Measurements from ENCODE around the gene SLC29A3. TPM values are rescaled to one million over a fixed set of nuclear protein-coding genes. Genes with fewer than 3 reads are reported as not detected.

Gene SLC29A3
- total RNA-seq, 4 donors from 2014 or later = 0.87 to 3.1 (median 2.3) TPM

GRCh38 chr10:71344993-71345480, 26.0 kb downstream of the SLC29A3 start:
- Histone ChIP-seq H3K36me3 (peaks cover 0 to 2% (median 0%) of the 10 kb centered on the region in 3 donors), H3K4me1 (peaks cover 0 to 22% (median 0%) of the 10 kb centered on the region in 3 donors), H3K4me3 (no peak overlapping the region), H3K9me3 (no peaks in the 10 kb centered on the region), H3K27ac (no peak overlapping the region), H3K27me3 (no peaks in the 10 kb centered on the region)
- WGBS, 2 donors = 52 to 81% methylated on average over 2 to 3 of the region's 3 CpGs
- no peak for DNase-seq
- intact Hi-C loops (cut with DNase I) = no loop called here
- TF ChIP-seq POLR2A (IDR thresholded peaks at IDR 0.05) (no peak), CTCF (IDR thresholded peaks at IDR 0.05) (no peak)

- Histone ChIP-seq H3K9me3 (no peaks in the 10 kb centered on the region), H3K36me3 (no peaks in the 10 kb centered on the region), H3K4me3 (no peak overlapping the region), H3K4me1 (peaks cover 0 to 20% (median 0%) of the 10 kb centered on the region in 3 donors), H3K27me3 (no peaks in the 10 kb centered on the region), H3K27ac (no peak overlapping the region)
- DNase-seq = no peak
- 78 to 80% methylated on average over 8 to 9 of the region's 10 CpGs for WGBS, 2 donors
- intact Hi-C loops (cut with DNase I) = no loop called here
- no peak for TF ChIP-seq CTCF (IDR thresholded peaks at IDR 0.05)
- no peak for TF ChIP-seq POLR2A (IDR thresholded peaks at IDR 0.05)
These were observed 26.6 kb downstream of the SLC29A3 start for GRCh38 chr10:71345694-71346093.

- Histone ChIP-seq H3K9me3 (no peaks in the 10 kb centered on the region), H3K27me3 (no peaks in the 10 kb centered on the region), H3K4me3 (no peak overlapping the region), H3K27ac (no peak overlapping the region), H3K36me3 (no peaks in the 10 kb centered on the region), H3K4me1 (peaks cover 0 to 24% (median 0%) of the 10 kb centered on the region in 3 donors)
- TF ChIP-seq CTCF (IDR thresholded peaks at IDR 0.05) = no peak
- no peak for TF ChIP-seq POLR2A (IDR thresholded peaks at IDR 0.05)
- no peak for DNase-seq
- intact Hi-C loops (cut with DNase I) = no loop called here
- WGBS, 2 donors = no CpG with 5 or more reads among the region's 3 CpGs
These were observed 27.7 kb downstream of the SLC29A3 start for GRCh38 chr10:71346731-71347130.

- no peak for DNase-seq
- Histone ChIP-seq H3K9me3 (no peaks in the 10 kb centered on the region), H3K27ac (no peak overlapping the region), H3K4me1 (peaks cover 0 to 24% (median 0%) of the 10 kb centered on the region in 3 donors), H3K36me3 (peaks cover 0 to 3% (median 0%) of the 10 kb centered on the region in 3 donors), H3K27me3 (no peaks in the 10 kb centered on the region), H3K4me3 (no peak overlapping the region)
- TF ChIP-seq POLR2A (IDR thresholded peaks at IDR 0.05) (no peak), CTCF (IDR thresholded peaks at IDR 0.05) (no peak)
- intact Hi-C loops (cut with DNase I) = no loop called here
- 79 to 84% methylated on average over 10 to 14 of the region's 14 CpGs for WGBS, 2 donors
These were observed 28.7 kb downstream of the SLC29A3 start for GRCh38 chr10:71347587-71348395.

GRCh38 chr10:71348850-71349249, 29.8 kb downstream of the SLC29A3 start:
- no peak for DNase-seq
- H3K36me3 ChIP-seq = peaks cover 0 to 13% (median 0%) of the 10 kb centered on the region in 3 donors
- H3K27ac ChIP-seq = no peak overlapping the region
- no peak overlapping the region for H3K4me3 ChIP-seq
- TF ChIP-seq CTCF (IDR thresholded peaks at IDR 0.05) = no peak
- TF ChIP-seq POLR2A (IDR thresholded peaks at IDR 0.05) = no peak
- 63% methylated on average over 1 of the region's 1 CpG; no CpG with 5 or more reads in 1 of the 2 donors for WGBS, 2 donors
- intact Hi-C loops (cut with DNase I) = no loop called here
- H3K27me3 ChIP-seq = no peaks in the 10 kb centered on the region
- no peaks in the 10 kb centered on the region for H3K9me3 ChIP-seq
- peaks cover 0 to 14% (median 0%) of the 10 kb centered on the region in 3 donors for H3K4me1 ChIP-seq
